MM.1S (cell line): ENCODE data around the gene LRMDA.

ENCODE experiments used
- CTCF ChIP-seq: fragments of 300-600 bp; sonication (generic); IDR thresholded peaks from 2 replicates; pipeline ENCODE4 v1.5.1; 2016; ENCODE audit warnings: antibody characterized with exemption, low read length, mixed read lengths
- EZH2 ChIP-seq: fragments of 300-600 bp; sonication (generic); optimal IDR thresholded peaks from 2 replicates; pipeline ENCODE3; 2017; ENCODE audit warnings: low read depth, mild to moderate bottlenecking, antibody characterized with exemption, low read length, mixed read lengths
- EZH2phosphoT487 ChIP-seq: fragments of 300-600 bp; sonication (generic); IDR thresholded peaks from 2 replicates; pipeline ENCODE4 v1.6.1; 2018; ENCODE audit warnings: antibody characterized with exemption, low read length

- TF ChIP-seq CTCF (no peak), EZH2 (no peak), EZH2phosphoT487 (no peak)
Measured at GRCh38 chr10:75746356-75746755, 314.9 kb downstream of the LRMDA start.
